ENCODE measurements around the gene HMGN3. TPM values are rescaled to one million over a fixed set of nuclear protein-coding genes. Genes with fewer than 3 reads are reported as not detected.

HMGN3 gene
- total RNA-seq, 1 experiment from 2014 or later = 183 TPM

DNA sequence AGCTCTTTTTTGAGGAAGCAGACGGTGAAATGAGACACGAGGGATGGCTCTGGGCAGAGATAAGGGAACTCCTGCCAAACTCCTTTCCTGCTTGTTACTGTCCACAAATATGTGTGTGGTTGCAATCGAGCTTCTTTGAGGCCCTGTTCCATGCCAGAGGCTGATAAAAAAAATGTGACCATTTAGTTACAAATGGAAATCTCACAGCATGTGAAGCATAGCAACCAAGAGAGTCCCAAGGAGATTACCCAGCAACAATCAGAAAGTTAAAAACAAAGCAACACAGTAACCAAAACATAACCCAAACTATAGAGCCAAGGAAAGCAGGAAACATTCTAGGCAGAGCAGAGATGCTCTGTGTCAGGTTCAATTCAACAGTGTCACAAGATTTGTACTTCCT lies 35.4 kb upstream of the HMGN3 start:
- no peaks in the 10 kb centered on the region for H3K9me3 Mint-ChIP-seq
- no peak overlapping the region for H3K4ac ChIP-seq (ENCODE audit: low read depth, low read length)
- TF ChIP-seq, protein P1, sequence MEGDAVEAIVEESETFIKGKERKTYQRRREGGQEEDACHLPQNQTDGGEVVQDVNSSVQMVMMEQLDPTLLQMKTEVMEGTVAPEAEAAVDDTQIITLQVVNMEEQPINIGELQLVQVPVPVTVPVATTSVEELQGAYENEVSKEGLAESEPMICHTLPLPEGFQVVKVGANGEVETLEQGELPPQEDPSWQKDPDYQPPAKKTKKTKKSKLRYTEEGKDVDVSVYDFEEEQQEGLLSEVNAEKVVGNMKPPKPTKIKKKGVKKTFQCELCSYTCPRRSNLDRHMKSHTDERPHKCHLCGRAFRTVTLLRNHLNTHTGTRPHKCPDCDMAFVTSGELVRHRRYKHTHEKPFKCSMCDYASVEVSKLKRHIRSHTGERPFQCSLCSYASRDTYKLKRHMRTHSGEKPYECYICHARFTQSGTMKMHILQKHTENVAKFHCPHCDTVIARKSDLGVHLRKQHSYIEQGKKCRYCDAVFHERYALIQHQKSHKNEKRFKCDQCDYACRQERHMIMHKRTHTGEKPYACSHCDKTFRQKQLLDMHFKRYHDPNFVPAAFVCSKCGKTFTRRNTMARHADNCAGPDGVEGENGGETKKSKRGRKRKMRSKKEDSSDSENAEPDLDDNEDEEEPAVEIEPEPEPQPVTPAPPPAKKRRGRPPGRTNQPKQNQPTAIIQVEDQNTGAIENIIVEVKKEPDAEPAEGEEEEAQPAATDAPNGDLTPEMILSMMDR (conservative IDR thresholded peaks at IDR 0.05) = no peak
- no peak overlapping the region for H2BK15ac ChIP-seq (ENCODE audit: low read depth, low read length)
- no peaks in the 10 kb centered on the region for H3K9me3 ChIP-seq (ENCODE audit: control insufficient read depth, low read depth, low read length)
- H3K36me3 Mint-ChIP-seq (ENCODE audit: insufficient read depth in 1 of 3, low read depth in 3 of 3) = no peaks in the 10 kb centered on the region
- no peak overlapping the region for H3K14ac ChIP-seq (ENCODE audit: insufficient read depth, low read length)
- no peak overlapping the region for H3K9ac ChIP-seq (ENCODE audit: extremely low read depth, insufficient read length, low read length)
- H2BK120ac ChIP-seq (ENCODE audit: low read depth, low read length, poor library complexity, severe bottlenecking) = no peak overlapping the region
- H3K27me3 Mint-ChIP-seq (ENCODE audit: low read depth) = no peaks in the 10 kb centered on the region; the same call in 1 of the 2 replicates
- no peak overlapping the region for H3K18ac ChIP-seq (ENCODE audit: insufficient read length, low read depth, low read length)
- H2AK5ac ChIP-seq (ENCODE audit: insufficient read length, low read length) = no peak overlapping the region
- H3K27ac Mint-ChIP-seq = no peak overlapping the region
- no peak overlapping the region for H3K4me2 ChIP-seq (ENCODE audit: insufficient read depth, insufficient read length, low read length)
- no peak overlapping the region for H2AFZ ChIP-seq (ENCODE audit: low read length)
- no peak overlapping the region for H4K91ac ChIP-seq (ENCODE audit: insufficient read length, low read depth, low read length)
- H3K4me3 Mint-ChIP-seq = no peak overlapping the region
- H2BK12ac ChIP-seq (ENCODE audit: insufficient read length, low read depth, low read length) = no peak overlapping the region
- no peak overlapping the region for H3K56ac ChIP-seq (ENCODE audit: insufficient read length, low read depth, low read length)
- no peak overlapping the region for H3T11ph ChIP-seq (ENCODE audit: low read length)
- no peak overlapping the region for H3K27ac ChIP-seq (ENCODE audit: insufficient read length, low read depth, low read length)
- WGBS (ENCODE audit: extremely low coverage, insufficient read length, low lambda C conversion rate) = no CpG with 5 or more reads among the region's 3 CpGs
- H4K20me1 ChIP-seq (ENCODE audit: control insufficient read depth, insufficient read depth, insufficient read length) = no peaks in the 10 kb centered on the region
- H2BK5ac ChIP-seq (ENCODE audit: insufficient read length, low read length) = no peak overlapping the region
- no peak for DNase-seq
- H3K27me3 ChIP-seq (ENCODE audit: insufficient read depth, low read length) = no peaks in the 10 kb centered on the region
- no peak overlapping the region for H4K5ac ChIP-seq (ENCODE audit: insufficient read length, low read depth, low read length)
- no peak overlapping the region for H4K8ac ChIP-seq (replicated peaks; ENCODE audit: insufficient read length, low read depth, low read length)
- H3K4me1 ChIP-seq (ENCODE audit: insufficient read depth, low read length) = no peaks in the 10 kb centered on the region
- no peaks in the 10 kb centered on the region for H3K79me1 ChIP-seq (ENCODE audit: insufficient read depth, low read depth, low read length, poor library complexity, severe bottlenecking)
- no peaks in the 10 kb centered on the region for H3K23me2 ChIP-seq (ENCODE audit: insufficient read length, low read depth, low read length, poor library complexity, severe bottlenecking)
- no peak overlapping the region for H2BK20ac ChIP-seq (ENCODE audit: low read depth, low read length, poor library complexity, severe bottlenecking)
- H3K79me2 ChIP-seq (ENCODE audit: insufficient read depth, low read length) = no peaks in the 10 kb centered on the region
- H3K4me1 Mint-ChIP-seq = peaks cover 12 to 14% of the 10 kb centered on the region in 2 experiments
- H3K23ac ChIP-seq (ENCODE audit: insufficient read length, low read depth, low read length) = no peak overlapping the region

Data from H9 (cell line).